MM.1S (cell line): ENCODE results near the gene SLC22A3.

Experiments
- DNase-seq: peaks from one replicate; pipeline ENCODE4 v3.0.0-alpha.2; 2015
- H2AFZ ChIP-seq: fragments of 300-600 bp; sonication (generic); 2 replicates; pipeline ENCODE4 v1.6.0; 2016; ENCODE audit warnings: antibody characterized with exemption, low read length
- H3F3A ChIP-seq: fragments of 300-600 bp; sonication (generic); 2 replicates; pipeline ENCODE4 v1.6.1; 2016; ENCODE audit warnings: mild to moderate bottlenecking, antibody characterized with exemption, low read length, moderate library complexity, mixed read lengths; ENCODE audit not compliant: insufficient read depth
- H3K27ac ChIP-seq: fragments of 300-600 bp; sonication (generic); 2 replicates; pipeline ENCODE4 v1.5.1; 2016; ENCODE audit warnings: mild to moderate bottlenecking, low read length
- H3K27me3 ChIP-seq: fragments of 300-600 bp; sonication (generic); replicated peaks from 2 replicates; pipeline ENCODE4 v1.6.0; 2016; ENCODE audit warnings: low read length; ENCODE audit not compliant: insufficient read depth
- H3K36me3 ChIP-seq: fragments of 300-600 bp; sonication (generic); replicated peaks from 2 replicates; pipeline ENCODE4 v1.6.1; 2016; ENCODE audit warnings: mild to moderate bottlenecking, low read length, mixed read lengths; ENCODE audit not compliant: insufficient read depth
- H3K4me1 ChIP-seq: fragments of 300-600 bp; sonication (generic); 2 replicates; pipeline ENCODE4 v1.6.1; 2016; ENCODE audit warnings: low read length, mixed read lengths
- H3K4me2 ChIP-seq: fragments of 300-600 bp; sonication (generic); 2 replicates; pipeline ENCODE4 v1.6.0; 2016; ENCODE audit warnings: low read depth, low read length
- H3K4me3 ChIP-seq: fragments of 300-600 bp; sonication (generic); 2 replicates; pipeline ENCODE4 v1.5.1; 2016; ENCODE audit warnings: low read length, mixed read lengths
- H3K79me2 ChIP-seq: fragments of 300-600 bp; sonication (generic); 2 replicates; pipeline ENCODE4 v1.6.1; 2016; ENCODE audit warnings: mixed run types, low read length, mixed read lengths
- H3K9ac ChIP-seq: fragments of 300-600 bp; sonication (generic); 2 replicates; pipeline ENCODE4 v1.6.1; 2016; ENCODE audit warnings: low read length, mixed read lengths
- H3K9me2 ChIP-seq: fragments of 300-600 bp; sonication (generic); replicated peaks from 2 replicates; pipeline ENCODE4 v1.6.1; 2016; ENCODE audit warnings: mild to moderate bottlenecking, low read length, mixed read lengths; ENCODE audit not compliant: insufficient read depth
- H3K9me3 ChIP-seq: fragments of 300-600 bp; sonication (generic); replicated peaks from 2 replicates; pipeline ENCODE4 v1.6.1; 2016; ENCODE audit warnings: mild to moderate bottlenecking, low read length, mixed read lengths; ENCODE audit not compliant: insufficient read depth
- H4K20me1 ChIP-seq: fragments of 300-600 bp; sonication (generic); 2 replicates; pipeline ENCODE4 v1.6.1; 2016; ENCODE audit warnings: mild to moderate bottlenecking, low read length, moderate library complexity, mixed read lengths; ENCODE audit not compliant: insufficient read depth
- EZH2 ChIP-seq: fragments of 300-600 bp; sonication (generic); optimal IDR thresholded peaks from 2 replicates; pipeline ENCODE3; 2017; ENCODE audit warnings: low read depth, mild to moderate bottlenecking, antibody characterized with exemption, low read length, mixed read lengths
- EZH2phosphoT487 ChIP-seq: fragments of 300-600 bp; sonication (generic); IDR thresholded peaks from 2 replicates; pipeline ENCODE4 v1.6.1; 2018; ENCODE audit warnings: antibody characterized with exemption, low read length
- TF ChIP-seq, protein P1 (sequence below): fragments of 300-600 bp; sonication (generic); IDR thresholded peaks from 2 replicates; pipeline ENCODE4 v1.5.1; 2016; ENCODE audit warnings: antibody characterized with exemption, low read length, mixed read lengths

The SLC22A3 gene

DNA sequence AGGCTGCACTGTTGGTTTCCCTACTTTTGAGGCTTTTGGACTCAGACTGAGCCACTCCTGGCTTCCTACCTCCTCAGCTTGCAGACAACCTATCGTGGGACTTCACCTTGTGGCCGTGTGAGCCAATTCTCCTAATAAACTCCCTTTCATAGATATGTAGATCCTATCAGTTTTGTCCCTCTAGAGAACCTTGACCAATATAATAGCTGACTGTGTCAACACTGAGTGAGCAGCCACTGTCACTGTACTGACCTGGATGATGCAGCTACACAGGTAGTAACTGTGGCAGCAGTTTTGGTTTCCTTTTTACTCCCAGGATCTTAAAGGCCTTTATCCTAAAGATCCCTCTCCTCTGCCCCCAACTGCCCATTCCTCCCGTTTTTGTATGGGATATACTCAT lies 70.2 kb downstream of the SLC22A3 start:
- Histone ChIP-seq H2AFZ (no peak overlapping the region), H3K27ac (no peak overlapping the region)
- TF ChIP-seq EZH2phosphoT487 (no peak), EZH2 (no peak)
- TF ChIP-seq, protein P1, sequence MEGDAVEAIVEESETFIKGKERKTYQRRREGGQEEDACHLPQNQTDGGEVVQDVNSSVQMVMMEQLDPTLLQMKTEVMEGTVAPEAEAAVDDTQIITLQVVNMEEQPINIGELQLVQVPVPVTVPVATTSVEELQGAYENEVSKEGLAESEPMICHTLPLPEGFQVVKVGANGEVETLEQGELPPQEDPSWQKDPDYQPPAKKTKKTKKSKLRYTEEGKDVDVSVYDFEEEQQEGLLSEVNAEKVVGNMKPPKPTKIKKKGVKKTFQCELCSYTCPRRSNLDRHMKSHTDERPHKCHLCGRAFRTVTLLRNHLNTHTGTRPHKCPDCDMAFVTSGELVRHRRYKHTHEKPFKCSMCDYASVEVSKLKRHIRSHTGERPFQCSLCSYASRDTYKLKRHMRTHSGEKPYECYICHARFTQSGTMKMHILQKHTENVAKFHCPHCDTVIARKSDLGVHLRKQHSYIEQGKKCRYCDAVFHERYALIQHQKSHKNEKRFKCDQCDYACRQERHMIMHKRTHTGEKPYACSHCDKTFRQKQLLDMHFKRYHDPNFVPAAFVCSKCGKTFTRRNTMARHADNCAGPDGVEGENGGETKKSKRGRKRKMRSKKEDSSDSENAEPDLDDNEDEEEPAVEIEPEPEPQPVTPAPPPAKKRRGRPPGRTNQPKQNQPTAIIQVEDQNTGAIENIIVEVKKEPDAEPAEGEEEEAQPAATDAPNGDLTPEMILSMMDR = no peak

DNA sequence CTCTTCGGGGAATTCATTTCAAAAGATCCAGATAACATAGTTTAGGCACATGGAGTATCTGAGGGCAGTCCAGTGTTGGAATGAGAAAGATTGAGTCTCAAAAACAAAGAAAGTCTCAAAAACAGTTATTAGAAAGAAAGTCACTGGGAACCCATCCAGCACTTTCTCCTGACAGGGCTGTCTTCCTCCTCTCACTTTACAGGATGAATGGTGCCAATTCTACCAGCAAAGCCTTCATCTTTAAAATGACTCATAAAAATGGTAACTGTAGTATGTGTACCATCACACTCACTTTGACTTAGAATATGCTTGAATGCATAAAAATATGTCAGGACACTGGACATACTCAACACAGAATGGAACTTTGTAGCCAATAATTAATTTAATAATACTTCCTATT lies 71.3 kb downstream of the SLC22A3 start:
- DNase-seq = no peak
- Histone ChIP-seq H3K4me3 (no peak overlapping the region), H3K27me3 (no peaks in the 10 kb centered on the region), H3K9ac (no peak overlapping the region), H3K4me2 (no peak overlapping the region), H3K4me1 (no peaks in the 10 kb centered on the region), H2AFZ (no peak overlapping the region), H4K20me1 (no peaks in the 10 kb centered on the region), H3K36me3 (no peaks in the 10 kb centered on the region), H3K79me2 (no peaks in the 10 kb centered on the region), H3F3A (no peaks in the 10 kb centered on the region), H3K9me2 (no peaks in the 10 kb centered on the region), H3K9me3 (no peaks in the 10 kb centered on the region), H3K27ac (no peak overlapping the region)
- TF ChIP-seq EZH2 (no peak), EZH2phosphoT487 (no peak)
- TF ChIP-seq, protein P1 = no peak

More for the DNA sequence above, 70.2 kb downstream of the SLC22A3 start:
- H3F3A ChIP-seq = no peaks in the 10 kb centered on the region
- no peaks in the 10 kb centered on the region for H4K20me1 ChIP-seq
- no peaks in the 10 kb centered on the region for H3K27me3 ChIP-seq
- no peak overlapping the region for H3K9ac ChIP-seq
- H3K4me1 ChIP-seq = no peaks in the 10 kb centered on the region
- no peaks in the 10 kb centered on the region for H3K79me2 ChIP-seq
- H3K4me2 ChIP-seq = no peak overlapping the region
- no peaks in the 10 kb centered on the region for H3K9me2 ChIP-seq
- H3K36me3 ChIP-seq = no peaks in the 10 kb centered on the region
- H3K4me3 ChIP-seq = no peak overlapping the region
- DNase-seq = no peak
- no peaks in the 10 kb centered on the region for H3K9me3 ChIP-seq

DNA sequence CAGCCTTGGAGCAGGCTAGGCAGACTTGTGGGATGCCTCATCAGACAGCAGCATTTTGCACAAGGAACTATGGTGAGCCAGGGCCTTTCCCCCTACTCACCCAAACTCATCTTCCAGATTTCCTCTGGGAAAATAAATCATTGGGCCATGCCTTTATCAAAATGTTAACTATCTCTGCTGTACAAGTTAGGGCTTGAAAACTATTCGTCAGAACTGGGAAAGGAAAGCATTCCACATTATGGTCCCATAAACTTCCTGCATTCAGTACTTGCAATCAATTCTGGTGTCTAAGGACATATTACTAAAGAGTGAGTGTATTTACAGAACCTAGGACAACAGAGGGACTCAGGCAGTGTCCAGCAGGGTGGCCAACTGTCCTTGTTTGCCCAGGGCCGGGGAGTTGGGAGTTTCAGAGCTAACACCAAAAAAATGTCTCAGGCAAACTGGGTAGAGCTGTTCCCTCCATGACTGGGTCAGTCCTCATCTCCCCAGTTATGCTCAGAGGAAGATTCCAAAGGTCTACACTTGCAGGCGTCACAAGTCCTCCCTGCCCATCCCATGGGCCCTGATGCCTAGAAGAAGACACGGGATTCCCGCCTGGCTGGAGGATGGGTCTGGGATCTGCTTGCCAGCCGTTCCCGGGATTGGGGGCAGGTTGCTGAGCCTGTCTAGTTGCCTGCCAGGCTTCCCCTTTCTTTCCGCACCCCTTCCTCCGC lies 72.2 kb downstream of the SLC22A3 start:
- Histone ChIP-seq H3F3A (no peaks in the 10 kb centered on the region), H3K4me2 (no peak overlapping the region), H3K9ac (no peak overlapping the region), H3K9me3 (no peaks in the 10 kb centered on the region), H3K79me2 (no peaks in the 10 kb centered on the region), H3K36me3 (no peaks in the 10 kb centered on the region), H3K27ac (no peak overlapping the region), H3K4me1 (no peaks in the 10 kb centered on the region), H3K9me2 (no peaks in the 10 kb centered on the region), H2AFZ (no peak overlapping the region), H4K20me1 (no peaks in the 10 kb centered on the region), H3K4me3 (no peak overlapping the region), H3K27me3 (no peaks in the 10 kb centered on the region)
- TF ChIP-seq EZH2phosphoT487 (no peak), EZH2 (no peak)
- TF ChIP-seq, protein P1 = no peak
- no peak for DNase-seq
